DMS 273 (cell line): Measurements from ENCODE around the gene IFNA13.

Experiments
- DNase-seq: peaks from one replicate; lab custom pipeline; 2025; ENCODE audit not compliant: unreplicated experiment; lab: John Stamatoyannopoulos, UW

The IFNA13 gene

DNA sequence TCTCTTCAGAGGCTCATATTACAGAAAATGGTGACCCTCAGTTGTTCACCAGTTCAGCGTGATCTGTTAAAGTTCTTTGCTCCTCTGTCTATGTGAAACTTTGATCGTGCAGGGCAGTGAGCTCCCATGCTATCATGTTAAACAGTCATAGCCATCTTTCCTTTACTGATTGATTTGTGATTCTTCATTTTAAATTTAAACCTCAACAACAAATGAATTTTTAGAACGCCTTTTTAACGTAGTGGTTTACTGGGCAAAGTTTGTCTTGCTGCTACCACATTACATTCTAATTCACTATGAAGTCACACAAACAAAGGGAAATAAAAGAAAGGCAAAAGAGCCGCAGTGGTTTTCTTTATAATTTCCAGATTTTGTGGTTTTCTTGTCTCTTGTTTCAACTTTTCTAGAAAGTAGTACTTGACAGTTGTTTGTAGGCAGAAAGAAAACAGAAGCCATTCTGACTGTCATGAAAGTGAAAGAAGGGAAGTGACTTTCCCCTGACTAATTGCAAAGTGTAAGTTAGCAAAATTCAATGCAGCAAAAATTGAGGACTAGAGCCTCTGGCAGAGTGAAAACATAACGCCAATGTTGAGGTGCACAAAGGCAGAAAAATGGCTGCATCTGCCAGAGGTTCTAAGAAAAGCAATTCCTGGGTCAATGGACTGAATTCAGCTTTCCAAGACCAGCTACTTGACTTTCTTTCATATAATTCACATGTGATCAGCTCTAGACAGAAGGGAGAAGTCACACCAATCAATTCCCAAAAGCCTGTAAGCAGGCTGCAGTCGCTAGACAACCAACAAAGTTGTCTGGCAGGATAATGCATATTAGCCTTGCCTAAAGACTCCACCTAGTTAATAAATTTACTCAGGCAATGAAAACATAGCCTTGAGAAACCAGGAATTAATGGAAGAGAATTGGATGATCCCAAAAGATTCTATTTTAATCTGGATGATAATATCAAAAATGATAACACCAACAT is 10.1 kb downstream of the IFNA13 start:
- DNase-seq, result no peak

DNA sequence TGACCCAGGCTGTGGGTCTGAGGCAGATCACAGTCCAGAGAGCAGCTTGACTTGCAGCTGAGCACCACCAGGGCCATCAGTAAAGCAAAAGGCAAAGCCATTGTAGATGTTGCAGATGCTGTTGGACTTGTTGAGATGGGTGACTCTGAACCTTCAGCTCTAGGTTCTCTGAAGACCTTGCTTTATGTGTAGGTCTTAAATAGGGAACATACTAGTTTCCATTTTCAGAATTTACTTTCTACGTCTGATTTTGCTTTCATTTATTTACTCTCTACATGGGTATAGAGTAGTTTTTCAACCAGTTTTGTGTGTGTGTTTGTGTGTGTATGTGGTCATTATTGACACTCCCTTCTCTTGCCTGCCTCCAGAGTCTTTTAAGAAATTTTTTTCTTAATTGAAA is 17.1 kb downstream of the IFNA13 start, which contains the start of gene IFNA6:
TSS of gene IFNA6 (minus strand) at position 101 of the 400 bp plus-strand sequence. CDS start at position 101, 0 bp downstream.
- DNase-seq, result no peak

- DNase-seq, result no peak
These were observed 19.4 kb downstream of the IFNA13 start for GRCh38 chr9:21348430-21348970.

DNA sequence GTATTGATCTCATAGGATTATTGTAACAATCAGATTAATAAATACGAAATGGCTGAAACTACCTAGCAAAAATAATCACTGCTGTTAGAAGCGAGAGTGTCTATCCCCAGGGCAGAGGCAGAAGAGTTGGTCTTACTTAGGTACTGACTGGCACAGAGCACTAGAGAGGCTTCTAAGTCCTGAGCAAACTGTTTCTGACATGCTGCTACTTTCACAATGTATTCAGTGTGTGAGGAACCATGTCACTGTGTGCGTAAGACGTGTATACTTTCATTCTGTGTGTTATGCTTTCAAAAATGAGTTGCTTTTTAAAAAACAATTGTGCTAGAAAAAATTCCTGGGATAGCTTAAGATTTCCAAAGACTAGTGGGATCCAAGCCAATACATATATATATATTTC is 27.1 kb downstream of the IFNA13 start:
- DNase-seq, result no peak

GRCh38 chr9:21336457-21336856 is 31.4 kb downstream of the IFNA13 start:
- DNase-seq, result no peak

DNA sequence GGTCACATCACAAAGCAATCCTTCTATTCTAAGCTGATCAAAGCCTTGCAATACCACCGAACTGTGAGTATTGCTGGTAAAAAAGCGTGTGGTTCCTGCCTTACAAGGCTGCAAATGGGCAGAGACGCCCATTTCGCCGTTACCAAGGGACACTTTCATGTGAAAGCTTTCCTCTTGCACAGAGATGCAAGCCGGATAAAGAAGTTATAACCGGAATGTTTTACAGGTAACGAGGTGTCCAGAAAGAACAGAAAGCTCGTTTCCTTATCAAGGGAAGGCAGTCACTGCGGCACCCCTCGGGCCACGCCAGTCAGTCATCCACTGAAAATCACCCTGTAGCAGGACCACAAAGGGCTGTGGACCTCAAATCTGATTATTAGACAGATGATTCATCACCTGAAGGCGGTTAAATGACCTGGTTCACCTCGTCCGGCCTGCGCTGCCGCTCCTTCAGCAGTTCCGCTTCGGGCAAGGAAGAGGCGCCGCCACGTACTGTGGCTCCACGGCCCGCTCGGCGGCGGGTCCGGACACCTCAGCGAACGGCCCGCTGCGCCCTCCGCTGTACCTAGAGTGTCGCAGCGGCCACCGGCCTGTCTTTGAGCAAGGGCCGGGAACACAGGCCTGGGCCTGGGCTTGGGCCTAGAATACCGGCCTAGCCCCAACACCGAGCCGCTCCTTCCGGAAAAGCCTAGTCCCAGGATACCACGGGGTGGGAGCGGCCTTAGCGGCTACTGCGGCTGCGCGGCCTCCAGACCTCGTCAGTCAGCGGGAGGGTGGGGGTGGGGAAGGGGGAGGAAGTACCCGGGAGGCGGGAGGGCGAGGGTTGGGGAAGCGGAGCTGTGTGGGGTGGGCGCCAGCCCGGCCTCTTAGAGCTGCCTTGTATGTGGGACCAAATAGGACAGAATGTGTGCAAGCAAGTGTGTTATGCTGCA is 32.9 kb downstream of the IFNA13 start, which contains the start of gene KLHL9:
TSS of gene KLHL9 (minus strand) at position 704 of the 932 bp plus-strand sequence. CDS start at position 159, 545 bp downstream.
- peak; percentile 94 for DNase-seq

DNA sequence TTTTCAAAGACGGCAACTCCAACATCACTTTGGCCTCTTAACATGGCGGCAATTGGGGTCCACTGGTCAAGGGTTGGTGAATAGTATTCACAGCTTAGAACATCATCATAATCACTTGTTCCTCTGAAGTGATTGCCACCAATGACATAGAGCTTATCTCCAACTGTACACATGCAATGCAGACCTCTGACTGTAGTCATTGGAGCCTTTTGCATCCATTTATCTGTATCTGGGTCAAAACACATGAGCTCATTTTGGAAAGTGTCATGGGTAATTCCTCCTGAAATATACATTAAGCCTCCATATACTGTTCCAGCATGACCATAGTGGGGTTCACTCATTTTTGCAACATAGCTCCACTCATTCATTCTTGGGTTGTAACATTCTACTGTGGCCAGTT is 34.6 kb downstream of the IFNA13 start:
- DNase-seq, result no peak

- no peak for DNase-seq
These were observed 36.0 kb downstream of the IFNA13 start for GRCh38 chr9:21331676-21332402.

- peak; percentile 65 for DNase-seq
These were observed 41.2 kb downstream of the IFNA13 start for GRCh38 chr9:21326526-21327139.

- no peak for DNase-seq
These were observed 43.8 kb downstream of the IFNA13 start for GRCh38 chr9:21324047-21324446.

- no peak for DNase-seq
These were observed 44.9 kb downstream of the IFNA13 start for GRCh38 chr9:21322911-21323461.

GRCh38 chr9:21320465-21320864 is 47.4 kb downstream of the IFNA13 start:
- DNase-seq, result no peak

GRCh38 chr9:21317956-21318923 is 49.6 kb downstream of the IFNA13 start:
- DNase-seq, result peak; percentile 67
